Measurements from ENCODE around the gene ZFP92.
"Not testable (repeated sequence)": the region's sequence is repeated elsewhere in the genome, so short reads cannot be mapped to it uniquely, and the experiment has no call there.

The ZFP92 gene

DNA sequence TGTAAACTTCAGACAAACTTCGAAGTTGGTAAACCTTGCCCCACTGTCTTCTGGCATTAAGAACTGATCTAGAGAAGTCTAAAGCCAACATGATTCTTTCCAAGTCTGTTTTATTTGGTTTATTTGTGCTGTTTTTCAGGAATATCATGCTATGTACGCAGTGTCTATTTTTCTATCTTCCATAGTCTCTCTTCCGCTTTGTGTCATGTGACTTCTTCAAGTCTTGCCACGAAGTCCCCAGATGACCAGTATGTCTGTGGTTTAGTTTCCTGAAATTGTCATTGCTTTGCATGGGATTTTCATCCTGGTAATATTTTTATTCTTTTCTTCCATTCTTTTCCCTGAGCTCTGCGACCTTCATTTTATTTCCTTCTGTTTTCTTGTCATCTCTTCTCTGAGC is 25.2 kb upstream of the ZFP92 start:
- DNase-seq (ENCODE audit: low spot score), result no peak

DNA sequence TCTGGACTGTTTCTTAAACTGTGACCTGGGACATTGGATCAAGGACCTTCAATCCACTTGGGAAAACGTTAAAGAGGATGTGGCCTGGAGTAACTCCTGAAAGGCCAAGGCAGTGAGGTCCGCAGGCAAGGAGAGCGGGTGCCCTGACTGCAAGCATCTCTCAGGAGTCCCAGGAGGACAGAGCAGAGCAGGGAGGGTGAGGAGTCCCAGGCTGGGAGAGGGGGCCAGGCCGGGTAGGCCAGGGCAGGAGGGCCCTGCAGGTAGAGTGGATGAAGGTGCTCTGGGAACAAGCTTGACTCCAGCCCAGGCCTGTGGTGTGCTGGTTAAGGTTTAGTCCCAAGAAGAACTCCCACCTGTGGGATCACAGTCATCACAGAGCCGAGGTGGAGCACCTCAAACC is 23.9 kb upstream of the ZFP92 start:
- no peak for DNase-seq (ENCODE audit: low spot score)

DNA sequence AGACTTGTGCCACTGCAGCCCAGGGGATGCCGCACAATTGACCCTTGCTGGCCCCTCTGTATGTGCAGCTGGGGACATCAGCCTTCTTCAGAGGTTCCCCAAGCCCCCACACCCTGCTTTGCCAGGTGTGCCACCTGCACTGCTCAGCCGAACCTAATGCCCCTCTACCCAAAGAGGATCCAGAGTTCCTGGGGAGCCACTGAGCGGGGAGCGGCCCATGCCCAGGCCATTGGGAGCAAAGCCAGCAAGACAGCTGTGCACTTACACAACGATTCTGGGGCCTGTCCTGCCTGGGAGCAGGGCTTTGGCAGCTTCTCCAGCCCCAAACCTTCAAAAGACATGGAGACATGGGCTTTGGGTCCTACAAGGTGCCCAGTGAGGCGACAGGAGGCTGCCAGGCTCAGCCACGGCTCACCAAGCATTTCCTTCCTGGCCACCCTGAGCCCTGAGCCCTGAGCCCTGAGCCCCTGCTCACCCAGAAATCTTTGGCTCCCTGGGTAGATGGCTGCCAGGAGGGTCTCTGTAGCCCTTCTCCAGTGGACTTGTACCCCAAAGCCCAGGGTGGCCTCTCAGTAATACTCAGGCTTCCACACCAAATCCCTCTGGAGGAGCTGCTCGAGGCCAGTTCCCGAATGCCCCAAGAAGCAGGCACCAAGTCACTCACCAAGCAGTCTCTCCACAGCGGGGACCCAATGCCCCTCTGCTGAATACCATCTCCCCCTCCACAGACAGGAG is 23.1 kb upstream of the ZFP92 start:
- DNase-seq (ENCODE audit: low spot score), result no peak

DNA sequence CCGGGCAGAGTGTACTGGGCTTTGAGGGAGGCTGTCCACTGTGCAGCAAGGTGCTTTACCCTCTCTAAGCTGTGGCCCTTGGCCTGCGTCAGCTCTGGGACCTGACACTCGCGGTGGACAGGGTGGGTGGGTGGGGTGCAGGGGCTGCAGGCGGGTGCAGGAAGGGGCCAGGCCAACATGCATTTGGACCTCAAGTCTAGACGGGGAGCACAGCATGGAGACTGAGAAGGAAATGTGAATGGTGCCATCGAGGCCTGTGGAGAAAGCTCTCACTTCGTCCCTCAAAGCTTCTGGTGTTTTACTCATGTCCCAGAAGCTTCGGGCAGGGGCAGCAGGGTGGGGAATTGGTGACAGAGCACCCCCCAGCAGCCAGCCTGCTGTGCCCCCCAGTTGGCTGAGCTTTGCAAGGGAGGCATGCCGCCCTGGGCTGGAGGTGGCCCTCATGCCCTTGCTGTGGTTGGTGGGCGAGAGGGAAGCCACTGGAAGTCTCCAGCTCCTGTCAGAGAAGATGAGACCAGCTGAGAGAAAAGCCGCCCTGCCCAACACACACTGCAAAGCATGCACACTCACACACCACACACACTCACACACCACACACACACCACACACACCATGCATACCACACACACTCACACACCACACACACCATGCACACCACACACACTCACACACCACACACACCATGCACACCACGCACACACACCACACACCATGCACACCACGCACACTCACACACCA is 22.4 kb upstream of the ZFP92 start:
- no peak for DNase-seq (ENCODE audit: low spot score)

DNA sequence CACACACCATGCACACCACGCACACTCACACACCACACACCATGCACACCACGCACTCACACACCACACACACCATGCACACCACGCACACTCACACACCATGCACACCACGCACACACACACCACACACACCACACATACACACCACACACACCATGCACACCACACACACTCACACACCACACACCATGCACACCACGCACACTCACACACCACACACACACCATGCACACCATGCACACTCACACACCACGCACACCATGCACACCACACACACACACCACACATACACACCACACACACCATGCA is 21.9 kb upstream of the ZFP92 start:
- not testable (repeated sequence) for DNase-seq (ENCODE audit: low spot score)

DNA sequence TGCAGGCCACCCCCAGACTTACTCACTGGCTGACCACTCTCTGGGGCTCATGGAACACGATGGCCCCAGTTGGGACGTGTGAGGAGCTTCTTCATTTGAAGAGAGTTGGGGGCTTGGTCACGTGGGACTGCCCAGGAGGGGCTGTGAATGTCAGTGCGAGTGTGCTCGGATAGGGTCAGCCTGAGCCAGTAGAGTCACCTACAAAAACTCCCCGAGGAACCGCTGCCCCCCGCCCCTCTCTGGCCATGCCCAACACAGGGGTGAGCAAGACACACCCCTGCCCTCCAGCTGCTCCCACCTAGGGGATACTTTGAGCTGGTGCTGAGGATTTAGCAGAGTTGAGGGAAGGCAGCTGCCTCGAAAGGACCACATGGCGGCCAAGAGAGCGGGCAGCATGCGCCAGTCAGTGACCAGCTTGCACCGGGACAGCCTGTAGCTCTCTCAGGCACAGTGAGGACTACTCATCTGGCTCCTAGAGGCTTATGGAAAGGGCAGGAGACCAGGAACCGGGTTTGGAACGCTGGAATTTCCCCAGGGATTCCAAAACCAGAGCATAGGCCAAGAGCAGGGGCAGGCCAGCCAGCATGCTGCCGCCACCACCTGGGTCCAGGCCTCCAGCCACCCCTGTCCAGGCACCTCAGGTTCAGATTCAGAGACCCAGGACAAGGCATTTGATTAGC is 18.5 kb upstream of the ZFP92 start:
- no peak for DNase-seq (ENCODE audit: low spot score)

DNA sequence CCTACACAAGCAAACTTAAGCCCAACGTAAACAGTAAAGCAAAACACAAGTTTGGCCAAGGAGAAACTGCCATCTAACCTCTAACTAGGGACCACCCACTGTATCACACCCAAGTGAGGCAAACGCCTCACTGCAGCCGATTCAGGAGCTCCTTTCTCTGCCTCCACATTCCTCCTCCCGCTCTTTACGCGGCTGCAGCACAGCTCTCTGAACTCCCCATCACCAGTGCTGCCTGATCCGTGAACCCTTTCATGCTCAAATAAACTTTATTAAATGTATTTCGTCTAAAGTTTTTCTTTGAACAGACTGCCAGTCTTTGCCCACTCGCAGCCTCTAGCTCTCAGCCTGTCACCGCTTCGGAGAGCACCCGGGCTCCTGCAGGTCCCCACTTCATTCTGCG is 16.7 kb upstream of the ZFP92 start:
- no peak for DNase-seq (ENCODE audit: low spot score)

DNA sequence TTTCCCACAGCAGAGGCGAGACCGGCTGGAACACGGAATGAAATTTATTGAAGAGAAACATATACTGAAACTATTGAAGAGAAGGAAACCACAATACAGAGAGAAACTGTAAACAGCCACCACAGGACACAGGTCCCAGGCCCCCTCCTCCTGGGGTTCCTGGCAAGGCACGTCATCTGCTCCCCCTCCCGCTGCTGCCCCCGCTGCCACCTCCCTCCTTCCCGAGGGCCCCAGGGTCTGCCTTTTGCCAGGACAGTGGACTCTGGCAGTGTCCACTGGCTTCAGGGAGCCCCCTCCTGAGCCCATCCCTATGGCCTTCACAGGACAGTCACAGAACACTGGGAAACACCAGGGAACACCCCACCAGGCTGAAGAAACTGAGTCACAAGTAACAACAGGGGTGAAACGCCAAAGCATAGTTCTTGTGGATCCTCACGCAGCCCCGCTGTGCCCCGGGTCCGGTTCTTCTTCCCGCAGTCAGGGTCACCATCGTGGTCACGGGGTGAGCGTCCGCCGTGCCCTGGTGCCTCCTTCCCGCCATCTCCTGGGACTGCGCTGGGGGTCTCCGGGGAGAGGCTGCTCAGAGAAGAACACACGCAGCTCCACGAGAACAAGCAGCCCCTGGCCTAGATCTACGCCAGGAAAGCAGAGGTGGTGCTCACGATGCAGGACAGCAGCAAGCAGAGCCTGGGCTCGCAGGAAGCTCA is 15.5 kb upstream of the ZFP92 start:
- DNase-seq (ENCODE audit: low spot score), result no peak

DNA sequence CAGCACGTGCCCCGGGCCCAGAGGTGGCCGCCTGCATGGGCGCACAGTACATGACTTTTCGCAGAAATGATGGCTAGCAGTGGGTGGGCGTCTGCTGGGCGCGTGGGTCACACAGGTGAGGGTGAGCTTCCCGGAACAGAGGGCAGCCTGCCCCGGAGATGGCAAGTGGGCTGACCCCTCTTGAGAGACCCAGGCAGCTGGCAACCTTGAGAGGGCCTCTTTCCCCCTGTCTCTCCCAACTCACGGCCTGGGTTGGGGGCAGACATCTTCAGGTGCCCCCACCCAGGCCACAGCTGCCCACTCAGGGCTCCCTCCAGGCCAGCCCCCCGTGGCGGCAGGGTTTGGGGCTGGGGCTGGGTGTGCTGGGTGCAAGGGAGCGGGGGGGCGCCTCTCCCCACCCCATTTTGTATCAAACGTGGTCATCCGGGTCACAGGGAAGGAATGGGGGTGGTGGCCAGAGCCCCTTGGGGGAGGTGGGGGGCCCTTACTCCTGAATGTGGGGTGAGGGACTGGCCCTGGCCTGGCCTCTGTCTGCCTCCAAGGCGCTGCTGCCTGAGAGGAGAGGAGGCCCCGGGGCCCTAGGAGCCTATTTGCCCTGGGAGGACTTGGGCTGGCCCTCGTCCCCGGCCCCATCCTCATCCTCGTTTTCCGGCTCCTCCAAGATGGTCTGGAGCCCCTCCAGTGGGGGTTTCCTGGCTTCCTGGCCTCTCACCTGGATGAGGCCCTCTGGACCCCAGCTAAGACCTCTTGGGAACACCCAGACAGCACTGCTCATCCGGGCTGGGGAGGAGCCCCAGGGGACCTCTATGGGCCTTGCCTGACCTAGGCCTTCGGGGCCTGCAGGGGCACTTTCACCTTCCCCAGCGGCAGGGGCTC is 14.7 kb upstream of the ZFP92 start:
- no peak for DNase-seq (ENCODE audit: low spot score)

DNA sequence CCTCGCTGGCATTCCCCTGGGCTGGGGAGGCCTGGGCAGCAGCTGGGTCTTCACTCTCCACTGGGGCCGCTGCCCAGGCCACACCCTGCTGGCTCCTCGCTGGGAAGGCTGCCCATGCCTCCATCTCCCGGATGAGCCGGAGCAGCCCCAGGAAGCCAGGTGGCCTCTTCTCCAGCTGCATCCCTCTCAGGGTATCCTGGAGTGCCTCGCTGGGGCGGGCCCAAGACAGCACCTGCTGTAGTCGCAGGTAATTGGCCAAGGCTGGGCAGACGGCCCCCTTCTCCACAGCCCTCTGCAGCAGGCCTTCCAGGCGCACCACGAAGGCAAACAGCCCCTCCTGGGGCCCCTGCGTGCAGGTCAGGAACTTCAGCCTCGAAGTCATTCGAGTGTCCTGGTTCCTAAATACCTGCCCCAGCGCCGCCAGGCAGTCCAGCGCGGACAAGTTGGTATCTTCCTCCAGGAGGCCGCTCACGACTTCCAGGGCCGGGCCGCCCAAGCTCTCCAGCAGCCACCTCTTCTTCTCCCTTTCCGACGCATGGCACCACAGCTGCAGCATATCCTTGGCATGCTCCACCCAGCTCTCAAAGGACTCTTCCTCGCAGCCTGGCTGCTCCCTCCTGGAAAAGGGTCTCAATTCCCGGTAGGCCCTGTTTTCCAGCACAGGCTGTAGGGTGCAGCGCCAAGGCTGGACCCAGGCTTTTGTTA is 13.9 kb upstream of the ZFP92 start:
- no peak for DNase-seq (ENCODE audit: low spot score)

DNA sequence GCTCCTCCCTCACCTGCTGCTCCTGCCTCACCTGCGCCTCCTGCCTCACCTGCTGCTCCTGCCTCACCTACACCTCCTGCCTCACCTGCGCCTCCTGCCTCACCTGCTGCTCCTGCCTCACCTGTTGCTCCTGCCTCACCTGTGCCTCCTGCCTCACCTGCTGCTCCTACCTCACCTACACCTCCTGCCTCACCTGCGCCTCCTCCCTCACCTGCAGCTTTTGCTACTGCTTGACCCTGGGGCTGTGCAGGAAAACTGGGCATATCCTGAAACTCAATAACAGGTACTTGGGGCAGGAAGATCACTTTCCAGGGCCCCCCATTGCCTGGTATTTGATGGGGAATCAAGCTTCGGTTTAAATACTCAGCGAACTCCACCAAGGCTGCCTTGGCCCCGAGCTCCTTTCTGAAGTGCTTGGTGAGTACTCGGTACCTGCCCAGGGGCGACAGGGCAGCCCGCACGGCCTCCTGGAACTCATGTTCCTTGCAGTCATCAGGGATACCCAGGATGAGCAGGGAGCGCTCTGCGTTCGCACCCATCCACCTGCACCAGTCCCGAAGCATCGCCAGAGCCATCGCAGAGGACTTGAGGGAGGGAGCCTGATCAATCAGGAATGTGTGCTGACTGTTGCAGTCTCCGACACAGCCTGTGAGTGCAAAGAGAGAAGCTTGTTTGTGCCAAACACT is 12.9 kb upstream of the ZFP92 start:
- DNase-seq (ENCODE audit: low spot score), result no peak

DNA sequence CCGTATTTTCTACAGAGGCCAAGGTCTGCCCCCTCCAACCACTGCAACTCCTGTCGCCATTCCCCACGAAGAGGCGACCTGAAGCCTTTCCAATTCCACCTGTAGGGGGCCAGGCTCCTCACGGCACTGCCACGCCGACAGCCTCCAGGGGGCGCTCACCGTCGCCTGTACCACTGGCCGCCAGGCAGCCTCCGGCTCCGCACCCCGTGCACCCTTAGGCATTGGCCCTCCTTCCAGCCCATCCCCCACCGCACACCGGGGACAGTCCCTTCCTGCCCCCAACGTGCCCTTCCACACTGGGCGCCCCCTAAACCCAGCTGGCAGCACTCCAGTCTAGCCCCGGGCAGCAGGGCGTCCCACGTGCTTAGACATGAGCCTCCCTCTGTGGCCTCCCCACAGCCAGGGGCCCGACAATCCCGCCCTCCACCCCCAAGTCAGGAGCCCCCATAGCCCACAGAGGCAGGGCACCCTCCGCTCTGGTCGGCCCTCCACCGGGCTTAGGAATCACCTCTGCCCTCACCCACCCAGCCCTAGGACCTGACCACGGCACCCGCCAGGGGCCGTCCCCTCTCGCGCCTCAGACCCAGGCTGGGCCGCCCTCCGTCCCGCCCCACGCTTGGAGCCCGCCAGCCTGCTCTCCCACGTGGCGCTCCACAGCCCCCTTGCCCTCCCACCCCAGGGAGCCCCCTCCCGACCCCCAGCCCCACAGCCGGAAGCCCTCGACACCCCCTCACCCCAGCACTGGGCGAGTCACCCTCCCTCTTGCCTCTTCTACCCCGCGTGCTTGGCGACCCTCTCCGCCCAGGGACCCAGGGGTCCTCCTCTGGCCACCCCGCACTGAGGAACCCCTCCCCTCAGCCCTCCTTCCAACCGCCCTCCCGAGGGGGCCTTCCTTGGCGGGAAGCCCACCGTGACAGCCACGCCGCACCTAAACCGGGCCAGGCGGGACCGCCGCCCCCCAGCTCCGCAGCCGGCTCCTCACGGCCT is 10.8 kb upstream of the ZFP92 start:
- peak; percentile 30 for DNase-seq (ENCODE audit: low spot score)

DNA sequence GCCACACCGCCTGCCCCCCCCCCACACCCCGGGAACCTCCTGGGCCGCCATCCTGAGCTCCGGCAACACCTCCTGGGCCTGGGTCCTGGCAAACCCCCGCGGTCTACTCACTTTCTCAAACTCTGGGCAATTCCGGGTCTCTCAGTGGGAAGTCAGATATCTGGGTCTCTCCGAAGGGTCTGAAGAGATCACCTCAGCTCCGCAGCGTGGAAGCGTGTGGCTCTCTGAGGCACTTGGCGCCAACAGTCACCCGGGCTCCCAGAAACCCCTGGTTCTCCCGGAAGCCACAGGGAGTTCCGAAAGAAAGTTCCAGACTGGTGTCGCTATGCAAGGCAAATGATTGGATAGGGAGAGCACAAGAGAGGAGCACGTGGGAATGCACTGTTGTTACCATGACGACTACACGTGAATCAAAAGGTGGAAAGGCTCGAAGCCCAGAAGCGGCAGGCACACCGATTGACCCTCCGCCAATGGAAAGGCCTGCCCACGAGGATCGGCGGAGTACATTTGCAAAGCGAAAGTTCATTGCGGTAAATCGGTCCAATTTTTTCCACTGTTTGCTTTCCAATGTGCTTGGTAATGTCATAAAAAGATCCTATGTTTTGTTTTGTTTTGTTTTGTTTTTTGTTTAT is 10.0 kb upstream of the ZFP92 start, which contains the start of gene PNMA6E:
Gene PNMA6E (minus strand): TSS at position 218 of the 632 bp plus-strand sequence. CDS start 2,501 bp downstream, outside the sequence.
- no peak for DNase-seq (ENCODE audit: low spot score)

DNA sequence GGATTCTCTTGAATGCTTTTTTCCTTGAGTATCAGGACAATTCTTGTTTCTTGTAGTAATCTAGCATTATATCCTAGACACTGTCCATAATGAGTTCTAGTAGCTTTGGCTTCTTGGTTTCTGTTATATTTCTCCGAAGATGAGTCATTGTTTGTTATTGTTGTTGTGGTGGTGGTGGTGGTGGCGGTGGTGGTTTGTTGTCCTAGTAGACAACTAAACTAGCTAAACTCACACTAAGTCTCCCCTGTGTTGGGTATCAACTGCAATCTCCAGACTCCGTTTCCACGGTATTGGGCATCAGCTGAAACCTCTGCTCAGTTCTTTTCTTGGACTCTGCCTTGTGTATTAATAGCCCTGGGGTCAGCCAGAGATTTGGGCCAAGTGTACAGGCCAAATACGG is 6.9 kb upstream of the ZFP92 start:
- not testable (repeated sequence) for DNase-seq (ENCODE audit: low spot score)

DNA sequence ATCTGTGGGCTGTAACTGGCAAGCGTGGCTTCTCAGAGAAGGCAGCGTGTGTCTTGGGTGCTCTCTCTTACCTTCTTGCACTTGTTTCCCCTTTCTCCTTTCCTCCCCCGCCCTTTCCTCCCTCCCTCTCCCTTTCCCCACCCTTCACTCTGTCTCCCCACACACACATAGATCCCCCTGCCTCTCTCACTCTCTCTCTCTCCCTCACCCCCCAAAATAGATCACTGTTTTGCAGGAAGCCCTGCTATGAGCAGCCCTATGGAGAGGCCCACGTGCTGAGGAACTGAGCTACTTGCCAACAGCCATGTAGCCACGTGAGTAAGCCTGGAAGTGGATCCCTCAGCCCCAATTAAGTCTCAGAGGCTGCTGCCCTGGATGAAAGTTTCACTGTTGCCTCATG is 5.8 kb upstream of the ZFP92 start:
- no peak for DNase-seq (ENCODE audit: low spot score)

DNA sequence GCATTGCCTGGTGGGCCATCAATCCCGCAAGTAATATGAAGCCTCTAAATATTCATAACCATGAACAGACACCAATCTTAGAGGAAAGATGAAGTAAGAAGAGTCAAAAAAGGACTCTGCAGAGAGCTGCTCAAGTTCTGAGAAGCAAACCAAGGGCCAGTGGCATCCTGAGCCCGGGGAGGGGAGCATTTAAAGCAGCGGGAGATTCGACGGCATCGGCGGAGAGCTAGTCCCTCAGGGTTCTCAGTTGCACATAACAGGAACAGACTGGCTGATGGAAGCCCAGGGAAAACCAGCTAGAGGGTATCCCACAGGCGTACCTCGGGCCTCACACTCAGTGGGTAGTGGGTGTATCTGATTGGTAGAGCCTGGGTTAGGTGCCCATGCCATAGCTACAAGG is 5.3 kb upstream of the ZFP92 start:
- no peak for DNase-seq (ENCODE audit: low spot score)

DNA sequence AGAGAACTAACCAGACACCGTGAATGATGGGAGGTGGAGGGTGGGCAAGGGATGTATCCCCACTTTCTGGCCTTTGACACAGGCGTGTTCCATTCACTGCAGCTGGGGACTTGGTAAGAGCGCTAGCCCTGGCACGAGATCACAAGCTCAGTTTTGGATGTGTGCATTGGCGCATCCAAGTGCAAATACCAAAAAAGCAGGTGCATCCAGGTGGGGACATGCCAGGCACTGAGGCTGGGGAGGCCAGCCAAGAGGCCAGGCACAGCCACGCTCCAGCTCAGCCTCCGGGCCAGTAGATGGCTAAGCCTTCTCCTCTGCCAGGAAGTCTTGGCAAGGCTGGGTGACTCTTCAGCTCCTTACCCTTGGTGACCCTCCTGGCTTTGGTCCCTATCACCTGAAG is 4.4 kb upstream of the ZFP92 start:
- no peak for DNase-seq (ENCODE audit: low spot score)

DNA sequence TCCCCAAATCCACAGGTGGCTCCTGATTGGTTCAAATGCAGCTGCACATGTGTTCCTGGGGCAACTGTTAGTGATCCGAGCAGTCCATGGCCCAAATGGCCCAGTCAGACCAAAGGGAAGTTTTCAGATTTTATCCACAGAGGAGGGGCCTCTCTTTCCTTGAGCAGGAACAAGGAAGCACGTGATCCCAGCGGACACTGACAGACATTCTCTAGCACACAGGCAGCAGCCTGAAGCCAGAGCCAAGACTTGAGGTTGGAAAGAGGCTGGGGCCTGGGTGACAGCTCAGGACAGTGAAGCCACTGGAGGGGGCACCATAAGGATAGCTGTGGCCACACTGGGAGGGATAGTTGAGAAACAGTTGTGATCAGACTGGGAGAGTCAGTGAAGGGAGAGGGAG is 3.5 kb upstream of the ZFP92 start:
- DNase-seq (ENCODE audit: low spot score), result no peak

All from SK-N-DZ (cell line).